ENCODE data around the gene SRRM3.
"Not testable (repeated sequence)": the region's sequence is repeated elsewhere in the genome, so short reads cannot be mapped to it uniquely, and the experiment has no call there.

The SRRM3 gene

DNA sequence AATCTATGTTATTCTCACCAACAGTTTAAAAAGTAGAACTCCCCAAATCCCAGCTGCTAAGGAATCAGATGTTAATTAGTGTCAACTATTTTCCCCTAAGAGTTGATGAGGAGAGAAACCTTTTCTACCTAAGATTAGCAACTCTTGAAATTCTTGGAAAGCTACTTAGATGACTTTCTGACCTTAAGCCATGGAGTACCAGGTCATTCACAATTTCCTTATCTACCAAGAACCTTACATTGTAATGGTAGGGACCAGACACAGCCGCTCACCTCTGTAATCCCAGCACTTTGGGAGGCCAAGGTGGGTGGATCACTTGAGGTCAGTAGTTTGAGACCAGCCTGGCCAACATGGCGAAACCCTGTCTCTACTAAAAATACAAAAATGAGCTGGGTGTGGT lies 133.7 kb downstream of the SRRM3 start:
- in situ Hi-C loops (cut with MboI; ENCODE audit: low sequenced_read_pairs): not testable (repeated sequence)

DNA sequence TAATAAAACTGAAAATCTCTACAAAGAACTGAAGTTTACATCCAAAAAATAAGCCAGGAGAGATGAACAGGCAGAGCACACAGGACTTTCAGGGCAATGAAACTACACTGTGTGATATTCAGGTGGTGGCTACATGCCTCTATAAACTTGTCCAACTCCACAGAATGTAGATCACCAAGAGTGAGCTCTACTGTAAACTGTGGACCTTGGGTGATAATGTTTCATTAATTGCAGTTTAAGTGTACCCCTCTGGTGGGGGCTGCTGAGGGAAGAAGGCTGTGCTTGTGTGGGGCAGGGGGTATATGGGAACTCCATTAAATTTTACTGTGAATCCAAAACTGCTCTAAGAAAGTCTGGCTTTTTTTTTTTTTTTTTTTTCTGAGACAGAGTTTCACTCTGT lies 134.4 kb downstream of the SRRM3 start:
- in situ Hi-C loops (cut with MboI; ENCODE audit: low sequenced_read_pairs): no loop called here

All from HL-60/S4 treated with retinoic acid at 250 ng/mL for 4 days and 3 days (cell line).